ENCODE measurements around the gene TET1.

DNA sequence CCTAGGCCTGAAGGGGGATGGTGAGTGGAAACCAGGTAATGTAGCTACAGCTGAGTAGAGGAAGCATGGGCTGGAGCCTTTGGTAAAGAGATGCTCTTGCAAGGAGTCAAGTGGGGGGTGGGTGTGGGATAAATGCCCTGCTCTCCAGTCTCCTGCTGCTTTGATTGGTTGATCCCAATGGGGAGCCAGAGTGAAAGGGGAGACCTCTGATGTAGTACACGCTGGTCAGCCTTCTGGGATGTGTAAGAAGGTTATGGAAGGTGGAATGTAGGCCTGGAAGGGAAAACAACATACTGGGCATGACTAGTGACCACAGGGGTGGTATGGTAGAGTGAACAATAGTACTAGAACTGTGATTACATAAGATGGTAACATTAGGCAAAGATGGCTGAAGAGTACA is 44.3 kb downstream of the TET1 start:
- TF ChIP-seq, protein P1, sequence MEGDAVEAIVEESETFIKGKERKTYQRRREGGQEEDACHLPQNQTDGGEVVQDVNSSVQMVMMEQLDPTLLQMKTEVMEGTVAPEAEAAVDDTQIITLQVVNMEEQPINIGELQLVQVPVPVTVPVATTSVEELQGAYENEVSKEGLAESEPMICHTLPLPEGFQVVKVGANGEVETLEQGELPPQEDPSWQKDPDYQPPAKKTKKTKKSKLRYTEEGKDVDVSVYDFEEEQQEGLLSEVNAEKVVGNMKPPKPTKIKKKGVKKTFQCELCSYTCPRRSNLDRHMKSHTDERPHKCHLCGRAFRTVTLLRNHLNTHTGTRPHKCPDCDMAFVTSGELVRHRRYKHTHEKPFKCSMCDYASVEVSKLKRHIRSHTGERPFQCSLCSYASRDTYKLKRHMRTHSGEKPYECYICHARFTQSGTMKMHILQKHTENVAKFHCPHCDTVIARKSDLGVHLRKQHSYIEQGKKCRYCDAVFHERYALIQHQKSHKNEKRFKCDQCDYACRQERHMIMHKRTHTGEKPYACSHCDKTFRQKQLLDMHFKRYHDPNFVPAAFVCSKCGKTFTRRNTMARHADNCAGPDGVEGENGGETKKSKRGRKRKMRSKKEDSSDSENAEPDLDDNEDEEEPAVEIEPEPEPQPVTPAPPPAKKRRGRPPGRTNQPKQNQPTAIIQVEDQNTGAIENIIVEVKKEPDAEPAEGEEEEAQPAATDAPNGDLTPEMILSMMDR (IDR thresholded peaks at IDR 0.05): no peak
- TF ChIP-seq EZH2 (IDR thresholded peaks at IDR 0.05) (no peak), EZH2phosphoT487 (IDR thresholded peaks at IDR 0.05) (no peak)
